Left lung (tissue), 10 donors: Measurements from ENCODE around the gene CTIF. TPM values are rescaled to one million over a fixed set of nuclear protein-coding genes. Genes with fewer than 3 reads are reported as not detected.

Experiments used
- ATAC-seq: fragments of 200-7000 bp; cut with Tn5 transposase; one replicate; pipeline ENCODE4 v1.9.1; 2020; ENCODE audit warnings: moderate library complexity
- DNase-seq, 4 donors: peaks; one replicate each; pipeline ENCODE4 v3.0.0-alpha.2; 2013 to 2020
- H3K27ac ChIP-seq, 2 donors: fragments of 200-600 bp; sonication (generic) in 1 of 2; one replicate each; pipeline versions ENCODE4 v1.5.0 to v1.8.0; 2020 to 2021
- H3K27me3 ChIP-seq, 2 donors: fragments of 200-600 bp; sonication (generic) in 1 of 2; one replicate each; pipeline versions ENCODE4 v1.5.0 to v1.8.0; 2020 to 2021
- H3K36me3 ChIP-seq, 2 donors: fragments of 200-600 bp; sonication (generic) in 1 of 2; one replicate each; pipeline versions ENCODE4 v1.5.0 to v1.8.0; 2020 to 2021
- H3K4me1 ChIP-seq, 2 donors: fragments of 200-600 bp; one replicate each; pipeline ENCODE4 v1.8.0; 2021
- H3K4me3 ChIP-seq, 2 donors: fragments of 200-600 bp; sonication (generic) in 1 of 2; one replicate each; pipeline versions ENCODE4 v1.5.0 to v1.8.0; 2020 to 2021; ENCODE audit warnings: mild to moderate bottlenecking in 1 of 2
- H3K9me3 ChIP-seq, 2 donors: fragments of 200-600 bp; sonication (generic) in 1 of 2; one replicate each; pipeline versions ENCODE4 v1.5.0 to v1.8.0; 2020 to 2021
- intact Hi-C, 2 donors: fragments of 100-400 bp; cut with DNase I; formaldehyde crosslinking; loops; one replicate each; pipeline versions ENCODE4 v1.11.2 to v1.14.2; 2022
- polyA plus RNA-seq, 6 donors: library from polyadenylated mRNA; unstranded; fragments of 120-200 nt; gene quantifications; one replicate each; pipeline ENCODE4 v1.2.1, GENCODE V29; 2013; ENCODE audit not compliant: insufficient read length in 6 of 6
- total RNA-seq, 2 donors: library from RNA; stranded (reverse); fragmentation: NEBNext Ultra II Directional; extraction: Animal tissue kit (Norgen Biotek cat#: 25700); gene quantifications; one replicate each; pipeline ENCODE4 v1.2.1, GENCODE V29; 2021
- TF ChIP-seq, protein P1 (sequence below), 2 donors: fragments of 200-600 bp; sonication (generic) in 1 of 2; IDR thresholded peaks; one replicate each; pipeline versions ENCODE4 v1.5.0 to v1.8.0; 2021; ENCODE audit warnings: antibody characterized with exemption in 2 of 2
- donor health status: DM: no; HTN: yes; CAD: no.
- donor health status: DM: no; HTN: no; CAD: no.

The CTIF gene
- total and polyA plus RNA-seq, 8 donors = 24.9 to 46.1 (median 34.9) TPM

GRCh38 chr18:48690494-48690893, 151.7 kb downstream of the CTIF start:
- H3K27ac ChIP-seq = no peak overlapping the region
- no peaks in the 10 kb centered on the region for H3K27me3 ChIP-seq
- no peak overlapping the region for H3K4me3 ChIP-seq
- no peaks in the 10 kb centered on the region for H3K36me3 ChIP-seq
- H3K9me3 ChIP-seq = no peaks in the 10 kb centered on the region
- no peak for DNase-seq
- ATAC-seq = no peak
- no peaks in the 10 kb centered on the region for H3K4me1 ChIP-seq
- intact Hi-C loops = no loop called here
- TF ChIP-seq, protein P1, sequence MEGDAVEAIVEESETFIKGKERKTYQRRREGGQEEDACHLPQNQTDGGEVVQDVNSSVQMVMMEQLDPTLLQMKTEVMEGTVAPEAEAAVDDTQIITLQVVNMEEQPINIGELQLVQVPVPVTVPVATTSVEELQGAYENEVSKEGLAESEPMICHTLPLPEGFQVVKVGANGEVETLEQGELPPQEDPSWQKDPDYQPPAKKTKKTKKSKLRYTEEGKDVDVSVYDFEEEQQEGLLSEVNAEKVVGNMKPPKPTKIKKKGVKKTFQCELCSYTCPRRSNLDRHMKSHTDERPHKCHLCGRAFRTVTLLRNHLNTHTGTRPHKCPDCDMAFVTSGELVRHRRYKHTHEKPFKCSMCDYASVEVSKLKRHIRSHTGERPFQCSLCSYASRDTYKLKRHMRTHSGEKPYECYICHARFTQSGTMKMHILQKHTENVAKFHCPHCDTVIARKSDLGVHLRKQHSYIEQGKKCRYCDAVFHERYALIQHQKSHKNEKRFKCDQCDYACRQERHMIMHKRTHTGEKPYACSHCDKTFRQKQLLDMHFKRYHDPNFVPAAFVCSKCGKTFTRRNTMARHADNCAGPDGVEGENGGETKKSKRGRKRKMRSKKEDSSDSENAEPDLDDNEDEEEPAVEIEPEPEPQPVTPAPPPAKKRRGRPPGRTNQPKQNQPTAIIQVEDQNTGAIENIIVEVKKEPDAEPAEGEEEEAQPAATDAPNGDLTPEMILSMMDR (IDR thresholded peaks at IDR 0.05) = no peak

- Histone ChIP-seq H3K36me3 (no peaks in the 10 kb centered on the region), H3K27me3 (no peaks in the 10 kb centered on the region), H3K4me3 (no peak overlapping the region), H3K27ac (no peak overlapping the region), H3K9me3 (no peaks in the 10 kb centered on the region), H3K4me1 (no peaks in the 10 kb centered on the region)
- ATAC-seq (no peak), DNase-seq (no peak)
- intact Hi-C loops = no loop called here
- TF ChIP-seq, protein P1 (IDR thresholded peaks at IDR 0.05) = no peak
Observed at GRCh38 chr18:48693006-48693405, 154.2 kb downstream of the CTIF start.

DNA sequence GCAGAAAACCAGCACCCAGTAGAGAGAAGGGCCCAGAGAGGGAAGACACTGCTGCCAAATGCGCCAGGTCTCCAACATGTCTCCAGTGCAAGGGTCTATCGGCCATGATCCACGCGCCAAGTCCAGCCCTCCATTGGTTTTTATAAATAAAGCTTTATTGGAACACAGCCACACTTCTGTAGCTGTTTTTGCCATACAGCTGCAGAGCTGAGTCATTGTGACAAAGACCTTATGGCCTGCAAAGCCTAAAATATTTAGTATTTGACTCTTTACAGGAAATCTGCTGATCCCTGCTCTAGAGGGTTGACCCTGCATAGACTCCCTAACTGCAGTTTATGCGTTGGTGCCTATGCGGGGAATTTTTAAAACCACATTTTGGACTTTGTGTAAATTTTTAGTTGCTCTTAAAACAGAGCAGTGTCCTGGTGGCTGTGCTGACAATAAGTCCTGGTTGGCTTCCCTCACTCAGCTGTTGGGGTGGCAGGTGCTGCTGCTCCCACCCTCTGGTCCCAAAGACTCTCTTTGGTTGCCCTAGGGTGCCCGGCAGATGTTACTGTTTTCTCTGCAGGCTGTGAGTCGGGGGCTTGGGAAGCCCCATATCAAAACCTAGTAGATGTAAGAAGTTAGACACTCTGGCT, 154.9 kb downstream of the CTIF start:
- intact Hi-C loops = no loop called here
- Histone ChIP-seq H3K4me1 (peaks cover 0 to under 1% of the 10 kb centered on the region in 2 donors), H3K27me3 (no peaks in the 10 kb centered on the region), H3K4me3 (no peak overlapping the region), H3K27ac (no peak overlapping the region), H3K36me3 (no peaks in the 10 kb centered on the region), H3K9me3 (no peaks in the 10 kb centered on the region)
- DNase-seq (no peak), ATAC-seq (no peak)
- TF ChIP-seq, protein P1 (IDR thresholded peaks at IDR 0.05) = no peak

- TF ChIP-seq, protein P1 (IDR thresholded peaks at IDR 0.05) = no peak
- Histone ChIP-seq H3K27me3 (no peaks in the 10 kb centered on the region), H3K36me3 (no peaks in the 10 kb centered on the region), H3K4me3 (no peak overlapping the region), H3K9me3 (no peaks in the 10 kb centered on the region), H3K27ac (no peak overlapping the region), H3K4me1 (peaks cover 0 to 3% of the 10 kb centered on the region in 2 donors)
- intact Hi-C loops = no loop called here
- no peak for ATAC-seq
- no peak for DNase-seq
Observed at GRCh38 chr18:48694295-48694694, 155.5 kb downstream of the CTIF start.

DNA sequence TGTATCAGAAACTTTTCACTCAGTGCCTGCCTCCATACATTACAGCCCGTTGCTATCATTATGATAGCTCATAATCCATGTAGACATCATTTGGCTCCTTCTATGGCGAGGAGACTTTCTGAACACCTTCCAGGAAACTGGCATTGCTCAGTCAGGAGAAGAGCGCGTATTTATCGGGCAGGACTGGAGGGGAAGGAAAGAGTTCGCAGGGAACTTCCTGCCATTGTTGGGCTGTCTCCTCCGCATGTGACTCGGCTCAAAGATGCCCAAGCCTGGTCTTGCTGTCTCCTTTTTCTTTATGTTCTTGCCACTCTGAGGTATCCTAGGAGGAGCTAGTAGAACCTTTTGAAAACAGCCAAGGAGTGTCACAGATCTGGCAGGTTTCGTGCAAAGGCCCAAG, 156.8 kb downstream of the CTIF start:
- no peak for DNase-seq
- Histone ChIP-seq H3K27ac (no peak overlapping the region), H3K27me3 (no peaks in the 10 kb centered on the region), H3K4me1 (peaks cover 0 to 3% of the 10 kb centered on the region in 2 donors), H3K36me3 (no peaks in the 10 kb centered on the region), H3K4me3 (no peak overlapping the region), H3K9me3 (no peaks in the 10 kb centered on the region)
- no peak for ATAC-seq
- TF ChIP-seq, protein P1 (IDR thresholded peaks at IDR 0.05) = no peak
- intact Hi-C loops = no loop called here
